Karpas-422 (cell line): ENCODE data around the gene UBL7. TPM values are rescaled to one million over a fixed set of nuclear protein-coding genes. Genes with fewer than 3 reads are reported as not detected.

Experiments used
- DNase-seq: peaks from one replicate; pipeline ENCODE4 v3.0.0-alpha.2; 2015
- H2AFZ ChIP-seq: fragments of 200-600 bp; sonication (generic); 2 replicates; pipeline ENCODE4 v1.6.1; 2014; ENCODE audit warnings: antibody characterized with exemption, low read length, mixed read lengths
- H3K27ac ChIP-seq: fragments of 200-600 bp; sonication (generic); 2 replicates; pipeline ENCODE4 v1.5.1; 2014; ENCODE audit warnings: mild to moderate bottlenecking, low read length, moderate library complexity
- H3K27me3 ChIP-seq: fragments of 200-600 bp; sonication (generic); 2 replicates; pipeline ENCODE4 v1.6.1; 2014; ENCODE audit warnings: low read length, mixed read lengths
- H3K36me3 ChIP-seq: fragments of 200-600 bp; sonication (generic); 2 replicates; pipeline ENCODE4 v1.6.1; 2014; ENCODE audit warnings: low read length, mixed read lengths; ENCODE audit not compliant: insufficient read depth
- H3K4me1 ChIP-seq: fragments of 200-600 bp; sonication (generic); 2 replicates; pipeline ENCODE4 v1.6.1; 2014; ENCODE audit warnings: mild to moderate bottlenecking, low read length, mixed read lengths
- H3K4me2 ChIP-seq: fragments of 200-600 bp; sonication (generic); 2 replicates; pipeline ENCODE4 v1.6.1; 2014; ENCODE audit warnings: low read length, low read depth, mild to moderate bottlenecking; ENCODE audit not compliant: poor library complexity, severe bottlenecking
- H3K4me3 ChIP-seq: fragments of 200-600 bp; sonication (generic); 2 replicates; pipeline ENCODE4 v1.5.1; 2014; ENCODE audit warnings: mild to moderate bottlenecking, antibody characterized with exemption, low read length, mixed read lengths
- H3K79me2 ChIP-seq: fragments of 200-600 bp; sonication (generic); 2 replicates; pipeline ENCODE4 v1.6.1; 2014; ENCODE audit warnings: mild to moderate bottlenecking, low read length, mixed read lengths
- H3K9ac ChIP-seq: fragments of 200-600 bp; sonication (generic); 2 replicates; pipeline ENCODE4 v1.6.0; 2014; ENCODE audit warnings: low read length
- H3K9me2 ChIP-seq: fragments of 200-600 bp; sonication (generic), shearing (Covaris generic); replicated peaks from 2 replicates; pipeline ENCODE4 v1.6.0; 2014; ENCODE audit warnings: mild to moderate bottlenecking, low read length, moderate library complexity; ENCODE audit not compliant: insufficient read depth
- H3K9me3 ChIP-seq: fragments of 300-700, 200-600 bp; sonication (generic); 2 replicates; pipeline ENCODE4 v1.6.1; 2014; ENCODE audit warnings: low read length, mixed read lengths
- H4K20me1 ChIP-seq: fragments of 200-600 bp; sonication (generic); 2 replicates; pipeline ENCODE4 v1.6.1; 2014; ENCODE audit warnings: mild to moderate bottlenecking, antibody characterized with exemption, low read length, low read depth; ENCODE audit not compliant: insufficient read depth
- total RNA-seq: library from RNA; depleted of rRNA; stranded (reverse); fragments of >200 nt; shearing (Covaris generic); gene quantifications from 2 replicates; pipeline ENCODE4 v1.2.3, GENCODE V29; 2014; ENCODE audit warnings: low replicate concordance

Gene UBL7
- total RNA-seq, 1 experiment from 2014 or later = 84.2 TPM

DNA sequence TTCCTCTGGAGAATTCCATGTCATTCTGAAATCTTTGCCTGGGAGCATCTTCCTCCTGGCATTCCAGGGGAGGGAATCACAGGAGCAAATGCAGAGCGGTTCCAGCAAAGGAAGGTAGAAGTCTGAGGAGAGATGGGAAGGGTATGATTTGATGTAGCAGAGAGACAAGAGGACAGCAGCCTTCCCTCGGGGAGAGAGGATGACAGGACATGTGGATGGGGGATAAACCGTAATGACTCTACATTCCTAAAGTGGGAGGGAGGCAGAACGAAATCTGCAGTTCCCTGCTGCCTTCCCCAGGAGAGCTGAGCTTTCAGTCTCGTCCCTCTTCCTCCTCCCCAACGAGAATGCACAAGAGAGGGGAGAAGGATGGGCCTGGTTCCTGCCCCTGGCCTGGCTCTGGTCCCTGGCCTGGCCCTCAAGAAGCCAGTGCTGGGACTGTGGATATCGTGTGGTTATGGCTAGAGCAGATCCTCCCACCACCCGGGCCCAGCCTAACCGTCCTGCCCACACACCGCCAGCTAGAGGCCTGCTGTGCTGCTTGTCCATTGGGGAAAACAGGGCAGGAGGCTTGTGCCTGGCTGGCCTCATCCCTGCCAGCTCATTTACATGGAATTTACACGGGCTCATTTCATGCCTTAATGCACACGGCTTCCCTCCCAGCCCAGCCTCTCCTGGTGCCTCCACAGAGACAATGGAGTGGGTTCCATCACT, 53.8 kb downstream of the UBL7 start:
- no peak overlapping the region for H2AFZ ChIP-seq
- no peaks in the 10 kb centered on the region for H3K9me3 ChIP-seq
- H3K79me2 ChIP-seq = no peaks in the 10 kb centered on the region
- peaks cover 9% of the 10 kb centered on the region; the same call in 1 of the 2 replicates for H3K36me3 ChIP-seq
- H3K9ac ChIP-seq = peak overlapping the region; percentile 7; the same call in 1 of the 2 replicates
- no peak for DNase-seq
- H4K20me1 ChIP-seq = no peaks in the 10 kb centered on the region
- H3K4me1 ChIP-seq = peaks cover 97% of the 10 kb centered on the region
- peak overlapping the region; percentile 24 for H3K4me2 ChIP-seq
- no peaks in the 10 kb centered on the region for H3K27me3 ChIP-seq
- H3K27ac ChIP-seq = peak overlapping the region; percentile 92
- H3K9me2 ChIP-seq = no peaks in the 10 kb centered on the region
- H3K4me3 ChIP-seq = no peak overlapping the region

DNA sequence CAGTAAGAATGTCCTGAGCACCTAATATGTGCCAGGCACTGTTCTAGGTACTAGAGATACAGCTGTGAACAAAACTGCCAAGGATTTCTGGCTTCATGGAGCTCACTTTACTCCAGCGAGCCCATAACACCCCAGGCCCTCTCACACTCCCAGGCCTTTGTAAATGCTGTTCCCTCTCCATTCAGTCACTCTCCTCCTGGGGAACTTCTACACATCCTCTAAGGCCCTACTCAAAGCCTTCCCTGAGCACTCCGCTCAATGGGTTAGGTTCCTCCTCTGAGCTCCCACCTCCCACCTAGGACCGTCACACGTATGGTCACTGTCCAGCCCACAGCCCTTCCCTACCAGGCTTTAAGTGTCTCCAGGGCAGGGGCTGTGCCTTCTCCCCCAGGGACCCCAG, 54.4 kb downstream of the UBL7 start:
- Histone ChIP-seq H3K9ac (no peak overlapping the region), H2AFZ (no peak overlapping the region), H3K4me2 (no peak overlapping the region), H3K27me3 (no peaks in the 10 kb centered on the region), H3K4me3 (no peak overlapping the region), H3K36me3 (peaks cover 9% of the 10 kb centered on the region; the same call in 1 of the 2 replicates), H3K27ac (peak overlapping the region; percentile 92; the same call in 1 of the 2 replicates), H3K9me3 (no peaks in the 10 kb centered on the region), H3K4me1 (peaks cover 97% of the 10 kb centered on the region), H4K20me1 (no peaks in the 10 kb centered on the region), H3K9me2 (no peaks in the 10 kb centered on the region), H3K79me2 (no peaks in the 10 kb centered on the region)
- DNase-seq = no peak

DNA sequence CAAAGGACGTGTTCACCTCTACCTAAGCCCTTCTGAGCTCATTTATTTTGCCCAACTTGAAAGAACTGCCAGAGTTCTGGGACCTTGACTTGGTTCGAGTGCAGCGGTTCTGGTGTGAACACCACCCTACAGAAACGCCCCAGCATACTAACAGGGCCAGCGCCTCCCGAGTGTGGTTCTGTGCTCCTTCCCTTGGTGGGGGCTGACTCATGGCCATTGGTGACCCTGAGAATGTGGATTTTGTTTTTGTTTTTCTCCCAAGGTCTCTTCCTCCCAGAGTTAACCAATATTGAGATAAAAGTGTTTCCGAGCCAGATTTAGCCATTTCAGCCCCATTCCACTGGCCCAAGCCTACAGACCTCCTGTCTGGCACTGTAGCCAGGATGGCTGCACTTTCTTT, 55.1 kb downstream of the UBL7 start:
- Histone ChIP-seq H3K9me2 (no peaks in the 10 kb centered on the region), H3K4me2 (no peak overlapping the region), H3K9me3 (no peaks in the 10 kb centered on the region), H2AFZ (no peak overlapping the region), H3K27ac (peak overlapping the region; percentile 92), H3K27me3 (no peaks in the 10 kb centered on the region), H4K20me1 (no peaks in the 10 kb centered on the region), H3K79me2 (no peaks in the 10 kb centered on the region), H3K36me3 (peaks cover 4% of the 10 kb centered on the region; the same call in 1 of the 2 replicates), H3K4me3 (no peak overlapping the region), H3K9ac (no peak overlapping the region), H3K4me1 (peaks cover 97% of the 10 kb centered on the region)
- no peak for DNase-seq

DNA sequence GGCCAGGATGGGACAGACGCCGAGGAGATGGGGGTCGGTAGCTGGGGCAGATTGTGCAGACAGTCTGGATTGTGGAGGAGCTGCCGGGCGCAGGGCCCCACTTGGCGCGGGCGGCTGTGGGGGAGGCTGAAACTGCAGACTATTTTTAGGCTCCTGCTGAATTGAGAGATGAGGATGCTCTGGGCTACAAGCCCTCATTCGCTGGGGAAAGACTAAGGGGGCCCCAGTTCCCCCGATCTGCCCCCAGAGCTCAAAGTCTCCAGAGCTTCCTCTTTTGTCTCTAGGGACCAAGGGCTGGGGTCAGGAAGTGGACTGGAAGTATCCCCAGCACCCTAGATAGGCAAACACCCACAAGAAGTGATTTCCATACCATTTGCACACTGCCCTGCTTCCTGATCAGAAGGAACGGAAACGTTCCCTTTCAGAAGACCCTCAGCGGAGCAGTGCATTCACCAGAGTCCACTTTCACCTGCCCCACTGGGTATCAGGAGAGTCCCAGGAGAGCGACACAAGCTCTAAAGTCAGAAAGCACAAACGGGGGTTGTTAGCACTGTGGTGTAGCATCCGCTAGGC, 56.9 kb downstream of the UBL7 start:
- Histone ChIP-seq H3K27ac (peak overlapping the region; percentile 92), H3K9me3 (no peaks in the 10 kb centered on the region), H3K9me2 (no peaks in the 10 kb centered on the region), H3K4me3 (peak overlapping the region; percentile 62), H3K4me1 (peaks cover 98% of the 10 kb centered on the region), H2AFZ (no peak overlapping the region), H3K4me2 (peak overlapping the region; percentile 88), H4K20me1 (no peaks in the 10 kb centered on the region), H3K79me2 (no peaks in the 10 kb centered on the region), H3K9ac (peak overlapping the region; percentile 74), H3K27me3 (no peaks in the 10 kb centered on the region), H3K36me3 (no peaks in the 10 kb centered on the region)
- DNase-seq = peak; percentile 97

DNA sequence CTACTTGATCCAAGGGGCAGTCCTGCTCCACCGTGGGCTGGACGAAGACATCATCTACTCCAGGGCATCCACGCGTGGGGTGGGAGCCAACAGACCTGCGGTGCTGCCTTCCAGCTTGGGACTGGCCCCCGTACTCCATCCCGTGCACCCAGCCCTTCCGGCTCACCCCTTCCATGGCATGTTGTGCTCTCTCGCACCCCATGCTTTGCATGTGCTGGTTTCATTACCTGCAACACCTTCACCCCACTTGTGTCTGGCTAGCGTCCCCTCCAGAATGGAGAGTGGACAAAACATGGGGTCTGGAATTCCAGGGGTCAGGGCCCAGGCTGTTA, 57.4 kb downstream of the UBL7 start:
- Histone ChIP-seq H3K27me3 (no peaks in the 10 kb centered on the region), H3K36me3 (no peaks in the 10 kb centered on the region), H3K27ac (peak overlapping the region; percentile 92), H3K4me2 (peak overlapping the region; percentile 88), H4K20me1 (no peaks in the 10 kb centered on the region), H2AFZ (no peak overlapping the region), H3K79me2 (no peaks in the 10 kb centered on the region), H3K4me1 (peaks cover 98% of the 10 kb centered on the region), H3K4me3 (peak overlapping the region; percentile 62), H3K9me2 (no peaks in the 10 kb centered on the region), H3K9ac (peak overlapping the region; percentile 74), H3K9me3 (no peaks in the 10 kb centered on the region)
- peak; percentile 79 for DNase-seq

DNA sequence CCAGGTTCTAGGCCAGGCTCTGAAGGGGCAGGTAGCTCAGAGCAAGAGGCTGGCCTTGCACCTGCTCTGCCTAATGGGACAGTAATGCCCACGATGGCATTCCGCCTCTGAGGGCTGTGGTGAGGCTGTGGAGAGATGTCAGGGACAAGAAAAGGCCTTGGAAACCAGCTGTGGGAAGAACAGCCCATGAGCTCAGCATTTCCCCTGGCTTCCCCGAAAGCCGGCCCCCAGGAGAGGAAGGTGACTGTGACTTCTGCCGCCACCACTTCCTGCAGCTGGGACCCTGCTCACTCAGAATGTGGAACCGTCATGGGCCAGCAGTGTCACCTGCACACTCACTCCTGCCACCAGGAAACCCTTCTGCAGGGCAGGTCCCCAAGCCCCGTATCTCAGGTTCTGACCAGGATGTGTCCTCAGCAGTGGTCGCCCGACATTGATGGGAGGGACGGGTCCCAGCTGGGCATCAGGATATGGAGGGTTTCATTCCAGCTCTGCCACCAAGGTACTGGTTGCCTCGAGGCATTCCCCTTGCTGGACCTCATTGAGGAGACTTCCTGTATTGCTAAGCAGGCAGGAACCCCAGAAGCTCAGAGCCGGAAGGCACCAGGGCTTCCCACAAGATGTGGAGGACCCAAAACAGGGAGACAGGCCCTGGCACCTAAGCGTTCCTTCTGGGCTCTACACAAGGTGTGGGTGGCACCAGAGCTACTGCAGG, 57.9 kb downstream of the UBL7 start:
- Histone ChIP-seq H3K27ac (peak overlapping the region; percentile 92), H3K9me2 (no peaks in the 10 kb centered on the region), H3K27me3 (no peaks in the 10 kb centered on the region), H3K36me3 (no peaks in the 10 kb centered on the region), H3K9me3 (no peaks in the 10 kb centered on the region), H4K20me1 (no peaks in the 10 kb centered on the region), H3K4me1 (peaks cover 98% of the 10 kb centered on the region), H3K9ac (peak overlapping the region; percentile 74), H3K79me2 (no peaks in the 10 kb centered on the region), H2AFZ (no peak overlapping the region), H3K4me2 (peak overlapping the region; percentile 88), H3K4me3 (peak overlapping the region; percentile 62)
- DNase-seq = peak; percentile 92

DNA sequence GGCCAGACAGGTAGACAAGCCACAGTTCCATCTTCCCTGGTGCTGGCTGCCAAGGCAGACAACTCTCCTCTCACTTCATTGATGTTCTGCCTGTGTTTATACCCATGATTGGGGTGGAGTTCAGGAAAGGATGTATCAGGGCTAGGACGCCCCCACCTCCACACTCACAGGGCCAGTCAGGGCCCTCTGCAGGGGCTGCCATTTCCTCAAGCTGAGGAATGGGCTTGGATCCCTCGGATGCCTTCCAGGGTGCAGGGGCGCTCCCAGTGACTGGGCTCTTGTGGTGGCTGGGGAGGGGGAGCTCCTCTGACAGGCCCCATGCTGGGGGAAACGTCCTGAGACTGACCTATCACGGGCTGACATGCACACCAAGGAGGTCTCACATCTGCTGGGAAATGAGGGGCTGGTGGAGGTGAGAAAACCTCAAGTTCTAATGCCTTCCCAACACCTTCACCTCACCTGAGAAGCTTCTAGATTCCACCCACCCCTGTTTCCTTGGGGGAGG, 58.6 kb downstream of the UBL7 start:
- Histone ChIP-seq H3K27ac (peak overlapping the region; percentile 92), H3K4me3 (peak overlapping the region; percentile 62; the same call in 1 of the 2 replicates), H3K27me3 (no peaks in the 10 kb centered on the region), H3K4me2 (peak overlapping the region; percentile 88), H3K9ac (peak overlapping the region; percentile 74), H2AFZ (no peak overlapping the region), H4K20me1 (no peaks in the 10 kb centered on the region), H3K79me2 (no peaks in the 10 kb centered on the region), H3K9me3 (no peaks in the 10 kb centered on the region), H3K9me2 (no peaks in the 10 kb centered on the region), H3K4me1 (peaks cover 98% of the 10 kb centered on the region), H3K36me3 (no peaks in the 10 kb centered on the region)
- no peak for DNase-seq
